Neuronal stem cell (in vitro differentiated cells): ENCODE measurements around the gene NR1H3.

Source experiments
- DNase-seq: peaks from one replicate; pipeline ENCODE4 v3.0.0-alpha.2; 2013; ENCODE audit warnings: low spot score
- H2AFZ ChIP-seq: one replicate; pipeline ENCODE4 v1.6.1; 2013; ENCODE audit warnings: mild to moderate bottlenecking, low read length, inconsistent platforms
- H2AK5ac ChIP-seq: 2 replicates; pipeline ENCODE4 v1.6.1; 2013; ENCODE audit warnings: low read depth, mild to moderate bottlenecking, inconsistent platforms, low read length, moderate library complexity, mixed read lengths
- H2BK120ac ChIP-seq: 2 replicates; pipeline ENCODE4 v1.6.1; 2013; ENCODE audit warnings: low read depth, mild to moderate bottlenecking, inconsistent platforms, low read length, moderate library complexity, mixed read lengths
- H2BK12ac ChIP-seq: one replicate; pipeline ENCODE4 v1.6.1; 2013; ENCODE audit warnings: low read length, inconsistent platforms
- H2BK15ac ChIP-seq: 2 replicates; pipeline ENCODE4 v1.6.1; 2013; ENCODE audit warnings: mild to moderate bottlenecking, low read length, inconsistent platforms, mixed read lengths
- H2BK5ac ChIP-seq: one replicate; pipeline ENCODE4 v1.6.1; 2013; ENCODE audit warnings: inconsistent platforms, mild to moderate bottlenecking, low read length, moderate library complexity
- H3K14ac ChIP-seq: one replicate; pipeline ENCODE4 v1.6.1; 2013; ENCODE audit warnings: low read length, inconsistent platforms
- H3K18ac ChIP-seq: 2 replicates; pipeline ENCODE4 v1.6.1; 2013; ENCODE audit warnings: low read length, inconsistent platforms
- H3K23ac ChIP-seq: 2 replicates; pipeline ENCODE4 v1.6.1; 2013; ENCODE audit warnings: low read depth, mild to moderate bottlenecking, mixed read lengths, low read length, inconsistent platforms; ENCODE audit not compliant: poor library complexity
- H3K27ac ChIP-seq: replicated peaks from 3 replicates; pipeline ENCODE4 v1.5.1; 2013; ENCODE audit warnings: low read length, inconsistent platforms
- H3K27me3 ChIP-seq, 3 experiments: 2 replicates each; pipeline ENCODE4 v1.6.1; 2013; ENCODE audit warnings: low read length in 3 of 3, mild to moderate bottlenecking in 2 of 3, inconsistent platforms in 1 of 3, low read depth in 1 of 3, mixed read lengths in 1 of 3, moderate library complexity in 1 of 3; ENCODE audit not compliant: control insufficient read depth in 3 of 3, insufficient read depth in 3 of 3
- H3K36me3 ChIP-seq, 2 donors: replicated peaks in 1 of 2; 2 replicates each; pipeline ENCODE4 v1.6.1; 2013; ENCODE audit warnings: low read length in 2 of 2; ENCODE audit not compliant: control insufficient read depth in 2 of 2, insufficient read depth in 2 of 2
- H3K4ac ChIP-seq: 2 replicates; pipeline ENCODE4 v1.6.1; 2013; ENCODE audit warnings: inconsistent platforms, mild to moderate bottlenecking, low read length, moderate library complexity
- H3K4me1 ChIP-seq, 2 donors: 1 replicate in 1 of 2; 2 replicates in 1 of 2; pipeline ENCODE4 v1.6.1; 2013; ENCODE audit warnings: low read length in 2 of 2, low read depth in 1 of 2; ENCODE audit not compliant: control insufficient read depth in 2 of 2, insufficient read depth in 1 of 2
- H3K4me2 ChIP-seq: one replicate; pipeline ENCODE4 v1.6.1; 2013; ENCODE audit warnings: mild to moderate bottlenecking, low read length, inconsistent platforms; ENCODE audit not compliant: insufficient read depth, poor library complexity, severe bottlenecking
- H3K4me3 ChIP-seq, 2 donors: 2 replicates each; pipeline ENCODE4 v1.5.1; 2013; ENCODE audit warnings: low read length in 2 of 2, mild to moderate bottlenecking in 2 of 2, inconsistent platforms in 1 of 2, moderate library complexity in 1 of 2
- H3K79me1 ChIP-seq: one replicate; pipeline ENCODE4 v1.6.1; 2013; ENCODE audit warnings: low read depth, mild to moderate bottlenecking, inconsistent platforms, low read length, moderate library complexity
- H3K9ac ChIP-seq: one replicate; pipeline ENCODE4 v1.6.1; 2013; ENCODE audit warnings: mild to moderate bottlenecking, low read depth, low read length, inconsistent platforms; ENCODE audit not compliant: poor library complexity
- H3K9me3 ChIP-seq, 2 donors: replicated peaks in 1 of 2; 2 replicates each; pipeline versions ENCODE3 to v1.6.1; 2013; ENCODE audit warnings: low read length in 2 of 2, mild to moderate bottlenecking in 2 of 2, inconsistent platforms in 1 of 2, low read depth in 1 of 2, mixed read lengths in 1 of 2, moderate library complexity in 1 of 2; ENCODE audit not compliant: control insufficient read depth in 2 of 2, insufficient read depth in 1 of 2
- H4K8ac ChIP-seq: one replicate; pipeline ENCODE4 v1.6.1; 2013; ENCODE audit warnings: low read depth, mild to moderate bottlenecking, inconsistent platforms, low read length, moderate library complexity
- H4K91ac ChIP-seq: one replicate; pipeline ENCODE4 v1.6.1; 2013; ENCODE audit warnings: low read length, low read depth, mild to moderate bottlenecking, inconsistent platforms; ENCODE audit not compliant: poor library complexity
- WGBS, 2 donors: extraction: QIAGEN DNeasy Blood & Tissue Kit; methylation state at CpG; one replicate each; pipeline ENCODE4 v1.1.7; 2013; ENCODE audit warnings: missing lambda C conversion rate in 2 of 2, mixed read lengths in 1 of 2; ENCODE audit not compliant: insufficient read length in 2 of 2, insufficient replicate concordance in 1 of 2; ENCODE audit errors: extremely low coverage in 2 of 2; 5-methylcytosine and 5-hydroxymethylcytosine counted together

Gene NR1H3

DNA sequence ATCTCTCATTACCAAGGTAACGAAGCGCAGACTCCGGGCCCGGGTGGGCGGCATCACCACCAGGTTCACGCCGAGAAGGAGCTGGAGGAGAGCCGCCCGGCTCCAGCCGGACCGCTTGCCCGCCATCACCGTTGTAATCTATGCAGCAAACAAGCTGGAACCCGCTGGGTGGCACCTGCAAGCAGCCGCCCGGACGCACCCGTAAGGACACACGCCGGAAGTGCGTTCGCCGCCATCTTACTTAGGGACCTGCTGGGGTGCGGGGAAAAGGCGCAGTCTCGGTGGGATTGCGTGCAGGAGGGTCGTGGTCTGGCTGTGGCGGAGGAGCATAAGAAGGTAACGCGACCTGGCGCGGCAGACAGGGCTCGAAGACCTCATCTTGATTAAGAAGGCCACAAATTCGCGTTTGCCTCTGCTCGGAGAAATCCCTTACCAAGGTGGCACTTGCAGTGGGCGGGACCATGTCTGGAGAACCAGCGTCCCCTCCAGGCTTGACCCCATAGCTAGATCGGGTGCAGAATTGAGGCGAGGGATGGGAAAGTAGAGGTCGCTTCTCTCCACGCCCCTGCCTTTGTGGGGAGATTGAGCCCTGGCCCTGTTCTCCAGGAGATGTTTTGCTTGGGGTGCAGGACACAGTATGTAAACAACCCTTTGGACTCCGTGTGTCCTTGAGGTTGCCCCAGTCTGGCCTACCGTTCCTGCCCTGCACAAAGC, 9.0 kb upstream of the NR1H3 start, which contains the start of gene ACP2:
TSS of gene ACP2 (minus strand) at position 151 of the 714 bp plus-strand sequence. CDS start at position 126, 25 bp downstream.
- Histone ChIP-seq H4K91ac (peak within 1 kb of the TSS; percentile 49), H4K8ac (no peak within 1 kb of the TSS), H3K14ac (peak within 1 kb of the TSS; percentile 22), H2BK15ac (no peak within 1 kb of the TSS), H3K4me2 (peak within 1 kb of the TSS; percentile 73), H3K23ac (peak within 1 kb of the TSS; percentile 96), H3K27me3 (no peaks in the 10 kb centered on the region), H3K4ac (no peak within 1 kb of the TSS), H3K4me1 (peaks cover 6 to 10% of the 10 kb centered on the region in 2 donors), H3K36me3 (peaks cover 18 to 33% of the 10 kb centered on the region in 2 donors), H2AK5ac (peak within 1 kb of the TSS; percentile 46), H2AFZ (peak within 1 kb of the TSS; percentile 95), H3K79me1 (peaks cover 11% of the 10 kb centered on the region), H2BK12ac (no peak within 1 kb of the TSS), H3K9me3 (no peaks in the 10 kb centered on the region), H3K4me3 (peak within 1 kb of the TSS; percentile 61 to 93), H3K9ac (peak within 1 kb of the TSS; percentile 93), H2BK120ac (peak within 1 kb of the TSS; percentile 13), H3K18ac (peak within 1 kb of the TSS; percentile 98), H2BK5ac (peak within 1 kb of the TSS; percentile 85), H3K27ac (peak within 1 kb of the TSS; percentile 91)
- peak; percentile 87 for DNase-seq
- WGBS, 2 donors, result no CpG with 5 or more reads among the region's 45 CpGs

DNA sequence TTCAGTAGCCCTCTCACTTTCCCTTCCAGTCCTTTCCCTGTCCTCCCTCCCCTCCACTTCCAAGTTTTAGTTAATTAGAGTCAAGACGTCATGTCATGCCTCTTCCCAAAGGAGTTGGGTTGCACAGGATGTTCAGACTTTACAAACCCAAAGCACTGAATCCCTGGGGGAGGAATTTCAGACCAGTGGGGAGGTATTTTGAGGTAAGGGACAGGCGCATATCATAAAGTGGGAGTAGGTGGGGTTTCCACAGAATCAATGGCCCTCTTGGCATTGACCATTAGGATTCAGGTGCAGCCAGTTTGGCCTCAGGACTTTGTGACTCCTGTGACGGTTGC, 8.4 kb upstream of the NR1H3 start:
- Histone ChIP-seq H2AK5ac (peak overlapping the region; percentile 46), H3K79me1 (peaks cover 11% of the 10 kb centered on the region), H2BK120ac (no peak overlapping the region), H3K4me3 (peak overlapping the region; percentile 61 to 93), H2BK5ac (peak overlapping the region; percentile 85), H2BK12ac (no peak overlapping the region), H3K27me3 (no peaks in the 10 kb centered on the region), H3K4me2 (peak overlapping the region; percentile 73), H3K14ac (no peak overlapping the region), H2AFZ (peak overlapping the region; percentile 95), H2BK15ac (no peak overlapping the region), H3K9me3 (no peaks in the 10 kb centered on the region), H3K23ac (peak overlapping the region; percentile 96), H4K8ac (no peak overlapping the region), H4K91ac (peak overlapping the region; percentile 49), H3K4ac (no peak overlapping the region), H3K4me1 (peaks cover 6 to 10% of the 10 kb centered on the region in 2 donors), H3K18ac (peak overlapping the region; percentile 98), H3K9ac (peak overlapping the region; percentile 92), H3K27ac (no peak overlapping the region), H3K36me3 (peaks cover 18 to 28% of the 10 kb centered on the region in 2 donors)
- no CpG with 5 or more reads among the region's 3 CpGs for WGBS, 2 donors
- DNase-seq, result no peak

DNA sequence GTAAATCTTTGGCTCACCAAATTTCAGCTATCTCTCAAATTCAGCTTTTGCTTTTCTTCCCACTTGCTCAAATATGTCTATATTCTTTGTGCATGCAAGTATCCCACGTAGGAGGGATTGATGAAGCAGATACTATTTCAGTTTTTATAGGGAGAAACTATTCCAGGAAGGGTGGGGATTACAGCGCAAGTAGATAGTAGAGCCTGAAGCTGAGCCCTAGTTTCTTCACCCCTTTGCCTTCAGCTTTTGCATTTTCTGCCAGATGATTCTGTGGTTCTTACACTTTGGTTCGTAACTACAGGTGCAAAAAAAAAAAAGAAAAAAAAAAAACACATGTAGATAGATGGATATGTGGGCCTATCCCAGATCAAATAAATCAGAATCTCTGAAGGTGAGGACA, 6.0 kb upstream of the NR1H3 start:
- H3K79me1 ChIP-seq, result peaks cover 11% of the 10 kb centered on the region
- no peak overlapping the region for H3K14ac ChIP-seq
- H4K8ac ChIP-seq, result no peak overlapping the region
- H3K18ac ChIP-seq, result no peak overlapping the region
- H2AFZ ChIP-seq, result no peak overlapping the region
- no peak overlapping the region for H2BK15ac ChIP-seq
- no peak overlapping the region for H3K4me2 ChIP-seq
- H2AK5ac ChIP-seq, result no peak overlapping the region
- no peaks in the 10 kb centered on the region for H3K9me3 ChIP-seq
- H3K27ac ChIP-seq, result no peak overlapping the region
- no peak overlapping the region for H2BK12ac ChIP-seq
- H3K9ac ChIP-seq, result no peak overlapping the region
- no peaks in the 10 kb centered on the region for H3K27me3 ChIP-seq
- DNase-seq, result no peak
- no CpG with 5 or more reads among the region's 3 CpGs for WGBS, 2 donors
- H2BK5ac ChIP-seq, result no peak overlapping the region
- no peak overlapping the region for H4K91ac ChIP-seq
- H3K4me3 ChIP-seq, result no peak overlapping the region
- H3K4me1 ChIP-seq, result peaks cover 10 to 15% of the 10 kb centered on the region in 2 donors
- H2BK120ac ChIP-seq, result no peak overlapping the region
- peaks cover 3 to 6% of the 10 kb centered on the region in 2 donors for H3K36me3 ChIP-seq
- H3K4ac ChIP-seq, result no peak overlapping the region
- H3K23ac ChIP-seq, result no peak overlapping the region

DNA sequence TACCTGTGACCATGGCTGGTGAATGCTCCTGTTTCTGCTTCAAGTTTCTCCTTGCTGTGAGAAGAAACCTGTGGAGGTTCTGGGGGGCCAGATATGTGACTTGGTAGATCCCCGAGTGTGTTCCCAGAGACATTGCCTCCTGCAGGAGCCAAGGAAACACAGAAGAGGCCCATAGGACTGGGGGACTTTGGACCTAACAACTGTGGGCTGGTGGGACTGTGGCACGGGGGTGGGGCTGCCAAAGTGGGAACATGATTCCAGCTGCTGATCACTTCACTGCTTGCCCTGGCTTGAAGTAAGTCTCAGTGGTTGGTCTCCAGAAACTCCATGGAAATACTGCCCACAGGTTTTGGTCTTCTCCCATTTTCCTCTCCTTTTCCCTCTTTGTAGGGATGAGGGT, 4.1 kb upstream of the NR1H3 start:
- no peak overlapping the region for H2BK12ac ChIP-seq
- DNase-seq, result no peak
- H2BK120ac ChIP-seq, result no peak overlapping the region
- H3K4ac ChIP-seq, result no peak overlapping the region
- no peak overlapping the region for H4K8ac ChIP-seq
- H4K91ac ChIP-seq, result no peak overlapping the region
- H3K14ac ChIP-seq, result no peak overlapping the region
- no peaks in the 10 kb centered on the region for H3K9me3 ChIP-seq
- no peak overlapping the region for H2AFZ ChIP-seq
- H3K79me1 ChIP-seq, result peaks cover 8% of the 10 kb centered on the region
- no peak overlapping the region for H3K9ac ChIP-seq
- H3K4me1 ChIP-seq, result peaks cover 14 to 21% of the 10 kb centered on the region in 2 donors
- no CpG with 5 or more reads among the region's 2 CpGs for WGBS, 2 donors
- H3K4me2 ChIP-seq, result no peak overlapping the region
- H2BK5ac ChIP-seq, result no peak overlapping the region
- H2BK15ac ChIP-seq, result no peak overlapping the region
- H3K27me3 ChIP-seq, result no peaks in the 10 kb centered on the region
- H3K4me3 ChIP-seq, result no peak overlapping the region
- no peaks in the 10 kb centered on the region for H3K36me3 ChIP-seq
- H3K18ac ChIP-seq, result no peak overlapping the region
- H3K23ac ChIP-seq, result no peak overlapping the region
- H2AK5ac ChIP-seq, result no peak overlapping the region
- no peak overlapping the region for H3K27ac ChIP-seq
